GM12875 (cell line): ENCODE data around the gene TMEM31.

Experiments
- H3K4me3 ChIP-seq: one replicate; pipeline ENCODE4 v1.5.1; 2011; ENCODE audit warnings: low read depth, low read length, control low read depth
- CTCF ChIP-seq: IDR thresholded peaks from 2 replicates; pipeline ENCODE4 v1.5.1; 2011; ENCODE audit warnings: low read depth, mild to moderate bottlenecking, control low read depth, inconsistent platforms, low read length, moderate library complexity, borderline replicate concordance; ENCODE audit not compliant: insufficient read depth

Gene TMEM31

DNA sequence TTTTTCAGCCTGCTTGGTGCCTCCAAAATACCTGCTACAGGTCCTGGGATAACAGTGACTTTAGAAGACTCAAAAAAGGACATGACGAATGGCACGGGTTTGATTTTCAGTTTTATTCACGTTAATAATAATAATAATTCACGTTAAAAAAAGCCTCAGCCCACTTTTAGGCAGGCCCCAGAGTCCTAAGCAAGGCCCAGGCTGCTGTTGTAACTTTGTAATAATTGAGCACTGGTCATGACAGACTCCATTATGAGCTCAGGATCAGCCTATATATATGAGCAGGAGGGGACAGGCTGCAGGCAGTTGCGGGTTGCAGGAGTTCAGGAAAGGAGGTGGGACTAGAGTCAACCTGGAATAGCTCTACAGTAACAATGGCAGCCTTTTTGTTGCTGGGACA, at the start of gene TMEM31:
Gene TMEM31, plus strand, starts transcription at position 301 of the 400 bp plus-strand sequence. CDS start 1,350 bp downstream, outside the sequence.
- H3K4me3 ChIP-seq = no peak within 1 kb of the TSS
- no peak for TF ChIP-seq CTCF

GRCh38 chrX:103663981-103664762, 46.5 kb upstream of the TMEM31 start:
- H3K4me3 ChIP-seq = no peak overlapping the region
- TF ChIP-seq CTCF = no peak

DNA sequence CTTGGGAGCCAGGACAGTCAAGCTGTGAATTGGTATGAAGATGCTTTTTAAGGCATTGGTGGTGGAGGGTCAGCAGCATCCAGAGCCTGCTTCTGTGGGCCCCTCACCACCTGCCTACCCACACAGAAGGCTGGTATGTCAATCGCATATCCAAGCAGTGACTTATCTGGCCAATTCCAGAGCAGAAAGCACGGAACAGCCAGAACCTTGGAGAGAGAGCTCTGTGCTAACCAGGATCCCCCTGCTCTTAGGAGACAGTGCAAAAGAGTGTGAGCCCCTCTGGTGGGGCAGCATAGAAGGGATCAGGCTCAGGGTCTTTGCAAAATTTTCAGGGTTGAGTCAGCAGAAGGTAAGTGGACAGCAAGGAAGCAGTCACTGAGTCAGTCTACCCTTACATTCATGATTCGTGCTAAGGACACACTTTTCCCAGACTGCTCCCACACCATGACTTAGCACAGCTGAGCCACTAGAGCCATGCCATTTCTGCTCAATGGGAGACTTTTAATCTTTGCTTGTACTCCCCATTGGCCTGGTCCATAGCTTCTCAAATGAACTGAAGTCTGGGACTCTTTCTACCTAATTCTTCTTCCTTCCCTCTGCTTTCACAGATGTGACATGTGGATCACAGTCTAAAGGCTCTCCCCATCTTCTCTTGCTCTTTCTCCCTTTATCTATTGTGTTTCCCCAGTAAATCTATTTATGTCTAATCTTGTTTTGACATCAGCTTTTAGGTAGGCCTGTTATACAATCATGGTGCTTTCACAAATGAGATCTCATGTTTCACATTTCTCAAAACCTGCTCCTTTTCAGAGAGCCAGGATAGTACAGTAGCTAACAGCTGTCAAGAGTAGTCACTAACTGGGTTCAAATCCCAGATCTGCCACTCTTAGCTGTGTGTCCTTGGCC, 44.3 kb upstream of the TMEM31 start:
- TF ChIP-seq CTCF = no peak
- no peak overlapping the region for H3K4me3 ChIP-seq

GRCh38 chrX:103669745-103670144, 41.0 kb upstream of the TMEM31 start:
- H3K4me3 ChIP-seq = no peak overlapping the region
- TF ChIP-seq CTCF = no peak

DNA sequence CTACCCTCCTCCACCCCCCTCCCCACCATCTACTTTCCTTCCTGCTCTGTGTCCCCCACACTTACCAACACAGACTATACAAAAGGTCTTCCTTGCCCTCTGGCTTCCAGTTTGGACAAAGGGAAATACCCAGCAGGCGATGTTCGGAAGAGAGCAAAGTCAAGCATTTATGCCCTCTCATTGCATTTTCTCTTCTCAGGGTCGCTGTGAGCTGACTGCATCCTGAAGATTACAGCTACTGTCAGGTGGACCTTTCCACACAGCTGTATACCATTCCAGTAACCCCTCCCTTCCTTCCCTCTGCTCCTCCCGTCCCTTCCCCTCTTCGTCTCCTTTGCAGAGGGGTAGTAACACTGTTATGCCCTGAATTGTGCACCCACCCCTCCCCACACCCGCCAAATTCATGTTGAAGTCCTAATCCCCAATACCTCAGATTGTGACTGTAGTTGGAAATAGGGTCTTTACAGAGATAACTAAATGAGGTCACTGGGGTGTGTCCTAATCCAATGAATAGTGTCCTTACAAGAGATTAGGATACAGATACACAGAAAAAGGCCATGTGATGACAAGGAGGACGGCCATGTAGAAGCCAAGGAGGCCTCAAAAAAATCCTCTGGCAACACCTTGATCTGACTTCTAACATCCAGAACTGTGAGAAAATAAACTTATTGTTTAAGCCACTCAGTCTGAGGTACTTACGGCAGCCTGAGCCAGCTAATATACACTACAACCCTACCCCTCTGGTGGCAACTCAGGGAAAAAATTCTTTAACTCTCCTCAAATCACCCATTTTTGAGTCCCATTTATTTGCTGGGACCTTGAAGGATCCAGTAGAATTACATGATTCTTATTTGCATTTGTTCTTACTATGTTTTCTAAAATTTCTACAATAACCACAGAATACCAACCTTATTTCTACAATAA, 35.9 kb upstream of the TMEM31 start:
- TF ChIP-seq CTCF = no peak
- H3K4me3 ChIP-seq = no peak overlapping the region

DNA sequence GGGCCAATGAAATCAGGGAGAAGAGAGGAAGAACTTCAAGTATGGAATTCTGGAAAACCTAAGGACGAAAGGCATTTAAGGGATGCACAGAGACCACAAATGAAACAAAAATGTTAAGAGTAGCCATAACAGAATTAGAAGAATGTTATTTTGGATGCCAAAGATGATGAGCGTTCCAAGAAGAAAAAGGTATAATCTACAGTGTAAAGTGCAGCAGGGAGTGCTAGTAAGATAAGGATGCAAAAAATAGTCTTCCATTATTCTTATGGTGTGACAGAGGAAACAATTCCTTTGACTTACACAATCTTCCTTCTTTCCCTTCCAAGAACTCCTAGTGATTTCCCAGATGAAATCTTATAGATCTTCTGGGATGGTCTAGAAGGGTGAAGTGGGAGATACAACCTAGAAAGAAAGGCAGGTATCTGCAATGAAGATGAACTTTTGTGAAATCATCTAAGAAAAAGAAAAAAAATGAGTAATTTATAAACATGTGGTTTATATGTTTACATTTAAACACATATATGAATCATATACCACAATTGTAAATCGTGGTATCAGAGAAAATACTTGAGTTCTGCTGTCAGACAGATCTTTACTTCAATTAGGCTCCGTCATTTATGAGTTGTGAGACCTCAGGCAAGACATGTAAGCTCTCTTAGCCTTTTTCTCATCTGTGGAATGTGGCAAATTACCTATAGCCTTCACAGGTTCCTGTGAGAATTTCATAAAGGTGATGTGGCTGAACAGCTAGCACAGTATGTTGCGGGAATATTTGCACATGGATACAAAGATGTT, 32.3 kb upstream of the TMEM31 start:
- no peak for TF ChIP-seq CTCF
- H3K4me3 ChIP-seq = no peak overlapping the region
